ENCODE data around the gene TEPSIN.

- TF ChIP-seq, protein P1, sequence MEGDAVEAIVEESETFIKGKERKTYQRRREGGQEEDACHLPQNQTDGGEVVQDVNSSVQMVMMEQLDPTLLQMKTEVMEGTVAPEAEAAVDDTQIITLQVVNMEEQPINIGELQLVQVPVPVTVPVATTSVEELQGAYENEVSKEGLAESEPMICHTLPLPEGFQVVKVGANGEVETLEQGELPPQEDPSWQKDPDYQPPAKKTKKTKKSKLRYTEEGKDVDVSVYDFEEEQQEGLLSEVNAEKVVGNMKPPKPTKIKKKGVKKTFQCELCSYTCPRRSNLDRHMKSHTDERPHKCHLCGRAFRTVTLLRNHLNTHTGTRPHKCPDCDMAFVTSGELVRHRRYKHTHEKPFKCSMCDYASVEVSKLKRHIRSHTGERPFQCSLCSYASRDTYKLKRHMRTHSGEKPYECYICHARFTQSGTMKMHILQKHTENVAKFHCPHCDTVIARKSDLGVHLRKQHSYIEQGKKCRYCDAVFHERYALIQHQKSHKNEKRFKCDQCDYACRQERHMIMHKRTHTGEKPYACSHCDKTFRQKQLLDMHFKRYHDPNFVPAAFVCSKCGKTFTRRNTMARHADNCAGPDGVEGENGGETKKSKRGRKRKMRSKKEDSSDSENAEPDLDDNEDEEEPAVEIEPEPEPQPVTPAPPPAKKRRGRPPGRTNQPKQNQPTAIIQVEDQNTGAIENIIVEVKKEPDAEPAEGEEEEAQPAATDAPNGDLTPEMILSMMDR (conservative IDR thresholded peaks at IDR 0.05) = no peak
- no peak for TF ChIP-seq ZFX (IDR thresholded peaks at IDR 0.05)
Observed at GRCh38 chr17:81210466-81210865, 28.4 kb downstream of the TEPSIN start.

Data from C4-2B (cell line).